ENCODE results near the gene RASGRP1.
A peak's percentile ranks its signal among the peaks of the same experiment; 100 is the strongest.

RASGRP1 gene

DNA sequence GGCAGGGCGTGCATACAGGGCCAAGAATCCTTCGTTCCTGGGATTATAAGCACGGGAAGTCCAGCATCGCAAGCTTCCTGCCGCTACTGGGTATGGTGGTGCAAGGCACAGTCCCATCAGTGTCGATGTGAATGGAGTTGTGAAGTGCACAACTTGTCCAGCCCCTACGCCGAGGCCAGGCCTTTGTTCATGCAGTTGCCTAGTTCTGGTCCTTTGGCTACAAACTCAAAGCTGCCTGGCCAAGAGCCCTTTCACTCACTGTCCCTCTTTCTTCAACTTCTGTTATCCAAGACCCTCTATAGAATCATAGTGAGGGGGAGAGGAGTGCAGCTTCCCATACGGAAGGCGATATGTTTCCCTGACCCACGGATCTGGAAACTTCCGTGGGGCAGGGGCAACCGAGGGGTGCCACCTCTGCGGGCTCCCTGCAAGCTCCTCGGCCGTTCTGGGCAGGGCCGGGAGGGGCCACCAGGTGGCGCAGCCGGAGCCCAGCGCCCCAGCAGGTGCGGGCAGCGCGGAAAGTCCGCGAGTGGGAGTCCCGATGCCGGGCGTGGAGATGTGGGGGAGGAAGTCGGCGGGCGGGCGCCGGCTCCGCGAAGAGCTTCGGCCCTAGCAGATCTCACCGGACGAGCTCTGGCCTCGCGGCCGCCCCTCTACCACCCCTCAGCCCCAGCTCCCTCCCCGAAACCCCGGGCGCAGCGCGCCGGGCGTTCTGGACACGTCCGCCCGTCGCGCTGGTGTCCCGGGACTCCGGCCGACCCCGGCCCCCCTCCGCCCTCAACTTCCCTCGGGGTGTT, 693 bp downstream of the RASGRP1 start:
- peak; percentile 1 to 42 for DNase-seq

DNA sequence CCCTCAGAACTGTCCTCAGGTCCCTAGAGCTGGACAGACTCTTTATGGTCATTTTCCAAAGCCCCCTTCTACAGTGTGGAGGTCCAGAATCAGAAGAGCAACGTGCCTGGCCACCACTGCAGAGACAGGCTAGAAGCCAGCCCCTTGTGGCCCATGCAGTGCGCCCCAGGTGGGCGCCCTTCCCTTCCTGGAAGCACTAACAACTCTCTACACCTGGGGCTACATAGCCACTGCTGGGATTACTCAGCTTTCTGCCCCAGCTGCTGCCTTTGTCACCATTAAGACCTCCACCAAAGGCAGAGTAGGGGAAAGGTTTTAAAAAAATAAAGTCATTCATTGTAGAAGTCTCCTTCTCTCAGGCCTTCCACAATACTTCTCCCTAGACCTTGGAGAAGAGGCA, 2.3 kb downstream of the RASGRP1 start:
- DNase-seq: no peak

DNA sequence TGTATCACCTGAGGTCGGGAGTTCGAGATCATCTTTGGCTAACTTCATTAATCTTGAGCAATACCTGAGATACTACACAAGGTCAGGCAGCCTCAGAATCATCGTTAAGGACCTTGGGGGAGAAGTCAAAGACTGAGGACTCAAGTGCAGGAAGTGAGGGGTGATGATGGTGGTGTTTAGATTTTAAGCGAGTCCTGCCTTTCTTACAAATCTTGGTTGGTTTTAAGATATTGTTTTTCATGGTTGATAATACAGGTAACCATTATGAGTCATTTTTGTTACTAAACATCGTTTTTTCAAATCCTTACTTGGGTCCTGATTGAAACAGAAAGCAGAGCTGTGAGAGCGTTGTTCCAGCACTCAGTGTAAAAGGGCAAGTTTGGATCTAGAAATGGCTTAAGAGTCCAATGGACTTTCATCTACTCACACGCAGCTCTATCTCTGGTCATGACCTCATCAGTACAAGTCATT, 4.1 kb downstream of the RASGRP1 start:
- DNase-seq: no peak

DNA sequence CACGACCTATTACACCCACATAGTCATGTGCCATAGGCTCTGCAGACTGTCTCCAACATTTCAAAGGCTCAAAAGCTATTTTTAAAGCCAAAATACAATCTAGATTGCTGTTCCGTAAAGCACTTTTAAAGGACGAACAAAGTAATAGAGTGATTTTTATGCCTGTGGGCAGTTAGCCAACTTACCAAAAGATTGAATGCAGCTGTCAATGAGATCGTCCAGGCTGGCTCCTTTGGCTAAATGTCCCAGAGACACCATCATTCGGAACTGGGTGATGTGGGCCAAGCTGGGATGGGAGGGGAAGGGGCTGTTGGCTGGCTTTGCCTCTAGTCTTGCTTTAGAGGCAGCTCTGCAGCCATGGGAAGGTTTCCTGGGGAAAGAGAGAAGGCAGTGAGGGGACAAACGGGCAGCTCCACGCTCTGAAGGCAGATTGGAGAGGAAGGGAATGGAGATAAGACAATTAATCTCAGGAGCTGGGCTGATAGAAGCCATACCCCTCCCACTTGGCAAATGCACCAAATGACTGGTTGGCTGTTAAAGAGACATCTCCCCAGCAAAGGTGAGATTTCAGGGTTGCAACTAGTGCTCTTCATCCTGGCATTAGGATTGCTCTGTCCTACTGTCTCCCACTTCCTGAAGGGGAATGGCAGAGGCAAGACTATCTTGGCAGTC, 4.8 kb downstream of the RASGRP1 start:
- no peak for DNase-seq

DNA sequence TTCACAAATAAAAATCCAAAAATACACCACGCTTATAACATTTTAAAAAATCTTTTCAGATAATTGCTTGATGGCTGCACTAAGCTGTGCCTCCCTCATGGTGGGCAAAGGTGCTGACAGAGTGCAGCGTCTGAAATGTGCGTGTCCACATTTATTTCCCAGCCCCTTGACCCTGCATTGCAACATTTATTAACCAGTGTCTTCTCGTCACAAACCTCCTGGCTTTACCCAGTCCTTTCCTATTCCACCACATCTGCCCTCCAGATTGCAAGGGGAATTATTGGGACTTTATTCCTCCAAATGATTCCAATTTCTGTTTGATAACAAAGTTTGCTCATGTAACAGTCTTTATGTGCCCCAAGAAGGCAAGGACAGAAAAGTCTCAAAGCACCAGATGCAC, 5.5 kb downstream of the RASGRP1 start:
- no peak for DNase-seq

DNA sequence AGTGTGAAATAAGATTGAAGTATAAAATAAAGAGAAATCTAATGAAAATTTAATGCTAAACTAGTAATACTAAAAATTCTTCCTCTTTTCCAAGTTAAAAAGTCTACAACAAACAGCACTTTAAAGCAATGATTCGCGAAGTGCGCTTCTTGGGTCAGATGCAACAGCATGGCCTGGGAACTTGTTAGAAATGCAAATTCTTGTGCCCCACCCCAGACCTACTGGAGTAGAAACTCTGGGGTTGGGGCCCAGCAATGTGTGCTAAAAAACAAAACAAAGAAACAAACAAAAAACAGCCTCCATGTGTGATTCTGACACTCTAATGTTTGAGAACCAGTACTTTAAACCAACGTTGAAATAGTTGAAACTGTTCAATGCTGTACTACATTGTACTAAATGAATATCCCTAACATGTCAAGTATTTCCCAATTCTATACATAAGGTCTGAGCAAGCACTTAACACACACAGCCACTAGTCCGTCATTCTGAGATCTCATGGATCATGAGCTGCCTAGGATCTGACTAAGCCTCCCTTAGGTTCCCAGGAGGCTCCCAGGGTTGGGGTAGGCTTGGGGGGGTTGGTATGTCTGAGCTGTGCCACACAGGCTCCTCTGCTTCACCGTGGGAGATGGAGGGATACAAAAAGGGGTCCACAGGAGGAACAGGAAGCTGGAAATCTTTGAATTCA, 6.1 kb downstream of the RASGRP1 start:
- DNase-seq: no peak

DNA sequence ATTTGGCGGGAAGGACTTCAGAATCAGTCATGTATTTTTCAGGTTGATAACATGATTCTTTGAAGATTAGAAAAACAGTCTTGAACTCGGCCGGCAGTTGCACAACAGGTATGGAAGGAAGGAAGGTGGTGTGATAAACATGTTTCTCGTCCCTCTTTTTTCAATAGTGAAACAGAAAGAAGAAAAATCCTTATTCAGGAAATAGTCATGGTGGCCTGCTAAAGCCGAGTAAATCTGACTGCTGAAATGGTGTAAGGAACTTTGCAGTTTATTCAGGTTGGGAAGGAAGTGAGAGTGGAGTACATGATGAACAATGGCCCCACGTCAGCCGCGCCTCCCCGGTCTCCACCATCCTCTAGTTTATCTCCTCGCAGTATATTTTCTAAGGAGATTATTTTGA, 6.7 kb downstream of the RASGRP1 start:
- DNase-seq: no peak

DNA sequence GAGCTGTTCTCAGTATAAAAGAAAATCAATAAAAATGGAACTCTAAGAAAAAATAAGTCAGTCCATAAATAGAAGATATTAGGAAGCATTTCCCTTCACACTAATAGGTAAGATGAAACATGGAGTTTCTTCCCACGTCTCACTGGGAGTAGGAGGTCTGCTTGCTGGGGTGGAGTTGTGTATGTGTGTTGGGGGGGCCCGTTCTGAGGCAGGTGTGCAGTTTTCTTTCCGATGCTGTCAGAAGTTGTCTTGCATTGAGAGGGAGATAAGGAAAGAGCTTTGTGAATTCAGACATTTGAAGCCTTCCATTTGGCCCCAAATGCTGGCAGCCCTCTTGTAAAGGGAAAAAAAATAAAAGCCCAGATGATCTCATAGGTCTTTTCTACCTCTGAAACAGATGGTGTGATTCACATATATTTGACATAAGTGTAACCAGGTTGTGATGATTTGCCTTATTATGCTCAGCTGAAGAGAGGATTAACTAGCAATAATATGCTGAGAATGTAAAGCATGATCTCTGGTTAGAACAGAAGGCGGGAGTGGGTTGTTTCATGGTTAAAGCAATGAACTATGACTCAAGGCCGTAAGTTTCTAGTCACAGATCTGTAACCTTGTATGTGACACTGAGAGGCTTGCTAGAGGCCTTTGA, 8.8 kb downstream of the RASGRP1 start:
- DNase-seq: no peak

DNA sequence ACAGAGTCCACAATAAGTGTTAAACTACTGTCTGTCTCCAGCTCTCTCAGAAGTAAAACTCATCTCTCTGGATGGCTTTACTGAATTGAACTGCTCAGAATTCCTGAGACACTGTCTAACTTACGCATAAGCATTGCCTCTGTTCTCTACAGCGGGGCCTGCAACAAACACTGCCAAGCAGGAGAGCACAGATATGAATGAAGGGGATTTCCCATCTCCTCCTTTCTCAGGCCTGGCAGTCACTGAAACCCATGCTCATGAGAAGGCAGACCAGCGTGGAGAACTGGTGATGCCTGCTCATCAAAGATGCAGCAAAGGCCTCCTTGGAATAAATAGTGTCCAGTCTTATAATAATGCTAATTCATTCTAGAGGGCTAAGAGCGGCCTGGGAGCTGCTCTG, 10.3 kb downstream of the RASGRP1 start:
- no peak for DNase-seq

DNA sequence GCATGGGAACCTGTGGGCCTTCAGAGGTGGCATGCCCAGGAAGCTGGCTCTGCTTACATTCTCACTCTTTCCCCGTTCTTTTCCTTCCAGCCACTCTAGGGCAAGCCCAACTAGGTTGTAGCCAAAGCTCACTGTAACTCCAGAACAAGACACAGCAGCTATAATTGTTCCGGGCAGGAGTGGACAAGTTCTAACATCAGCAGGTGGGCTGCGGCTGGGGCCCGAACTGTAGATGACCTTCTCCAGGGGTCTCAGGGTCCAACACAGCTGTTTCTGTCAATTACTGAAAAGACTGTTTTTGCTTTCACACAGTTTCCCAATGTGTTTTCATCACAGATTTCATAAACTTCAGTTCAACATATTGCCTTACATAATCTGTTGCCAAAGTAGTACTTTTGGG, 11.5 kb downstream of the RASGRP1 start:
- no peak for DNase-seq

DNA sequence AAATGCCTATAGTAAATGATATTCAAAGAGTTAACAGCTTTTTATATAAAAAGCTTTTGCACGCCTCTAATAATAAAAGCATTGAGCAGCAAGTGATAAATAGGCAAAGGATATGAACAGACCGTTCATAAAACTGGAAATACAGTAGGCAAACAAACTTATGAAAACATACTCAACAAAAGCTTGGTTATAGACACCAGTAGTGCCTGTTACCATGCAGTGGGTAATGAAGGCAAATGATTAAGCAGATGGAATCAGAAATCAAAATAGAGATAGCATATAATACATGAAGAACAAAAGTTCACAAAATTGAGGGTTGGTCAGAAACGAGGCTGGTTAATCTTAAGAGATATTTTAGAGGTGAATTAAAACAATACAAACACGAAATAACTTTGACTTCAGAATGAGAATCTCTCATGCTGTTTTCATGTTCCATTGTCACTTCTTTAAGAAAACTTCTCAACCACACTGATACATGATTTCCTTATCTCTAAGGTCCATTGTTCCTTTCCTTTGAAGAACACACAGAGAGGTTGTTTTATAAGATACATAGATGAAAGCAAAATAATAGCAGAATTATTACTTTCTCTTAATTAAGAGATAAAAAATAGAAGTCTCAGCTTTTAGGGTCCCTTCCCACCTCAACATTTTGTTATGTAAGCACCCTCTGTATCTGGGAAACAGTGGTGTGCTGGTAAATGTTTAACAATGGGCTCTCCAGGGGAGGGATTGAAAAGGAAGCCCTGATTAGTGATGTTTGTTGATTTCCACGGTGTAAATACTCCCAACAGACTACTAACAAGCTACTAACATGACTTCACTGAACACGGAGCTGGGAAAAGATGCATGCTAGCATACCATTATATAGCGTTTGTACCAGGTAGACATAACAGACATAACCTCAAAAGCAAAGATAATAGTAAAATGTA, 12.6 kb downstream of the RASGRP1 start:
- DNase-seq: no peak

DNA sequence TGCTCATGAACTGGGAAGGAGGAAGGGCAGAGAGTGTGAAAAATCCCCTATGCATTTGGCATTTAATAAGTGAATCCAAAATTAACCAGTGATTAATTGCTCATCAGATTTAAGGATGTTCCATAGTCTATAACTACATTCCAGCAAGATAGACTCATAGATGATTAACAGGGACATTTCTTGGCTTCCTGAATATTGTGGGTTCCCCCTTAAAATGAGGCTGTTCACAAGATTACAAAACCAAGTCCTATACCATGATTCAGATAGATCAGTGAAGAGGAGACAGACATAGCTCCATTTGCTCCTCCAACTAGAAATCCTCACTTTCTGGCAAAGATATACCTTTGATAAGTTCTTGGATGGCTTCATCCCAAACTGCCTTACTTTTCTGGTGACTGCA, 15.4 kb downstream of the RASGRP1 start:
- no peak for DNase-seq

DNA sequence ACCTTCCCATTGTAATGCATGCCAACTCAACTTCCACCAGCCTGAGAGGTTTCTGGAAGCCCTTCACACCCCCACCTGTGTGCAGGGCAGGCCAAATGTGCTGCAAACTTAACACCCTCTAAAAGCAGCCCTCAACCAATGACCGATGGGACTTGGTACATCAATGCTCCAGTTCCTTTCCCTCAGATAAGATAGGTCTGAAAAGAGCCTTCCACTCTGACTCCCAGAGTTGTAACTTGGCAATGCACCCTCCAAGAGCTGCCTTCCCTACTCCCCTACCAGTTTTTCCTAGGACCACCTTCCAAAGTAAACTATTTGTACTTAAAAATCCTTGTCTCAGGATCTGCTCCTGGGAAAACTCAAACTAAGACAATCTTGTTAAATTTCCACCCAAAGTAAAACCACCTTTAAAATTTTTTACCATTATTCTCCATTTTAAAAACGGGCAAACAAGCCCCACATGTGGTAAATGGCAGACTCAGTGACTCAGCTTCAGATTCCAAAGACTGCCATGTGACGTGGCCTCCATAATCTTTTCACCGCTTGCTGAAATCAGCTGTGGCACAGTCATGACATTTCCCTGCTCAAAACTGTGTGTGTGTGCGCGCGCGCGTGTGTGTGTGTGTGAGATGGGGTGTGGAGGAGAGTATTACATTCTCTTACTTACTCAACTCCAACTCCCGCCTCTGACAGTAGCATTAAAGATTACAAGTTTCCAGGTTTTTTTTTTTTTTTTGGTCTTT, 17.2 kb downstream of the RASGRP1 start:
- DNase-seq: no peak

DNA sequence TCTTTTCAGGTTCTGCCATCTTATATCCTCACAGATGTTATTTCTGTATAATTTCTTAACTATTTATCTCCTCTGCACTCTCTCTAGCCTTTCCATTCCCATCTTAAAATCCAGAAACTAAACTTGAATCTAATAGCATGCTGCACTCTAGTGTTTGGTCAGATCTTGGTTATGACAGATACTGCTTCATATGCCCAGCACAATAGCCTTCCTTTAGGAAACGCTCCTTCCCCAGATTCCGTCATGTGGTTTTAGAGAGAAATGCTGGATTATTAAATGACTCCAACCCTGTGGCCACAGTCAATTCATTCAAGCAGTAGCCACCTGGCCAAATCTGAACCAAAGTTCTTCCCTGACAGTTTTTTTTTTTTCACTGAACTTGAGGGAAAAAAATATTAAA, 19.4 kb downstream of the RASGRP1 start:
- no peak for DNase-seq

DNA sequence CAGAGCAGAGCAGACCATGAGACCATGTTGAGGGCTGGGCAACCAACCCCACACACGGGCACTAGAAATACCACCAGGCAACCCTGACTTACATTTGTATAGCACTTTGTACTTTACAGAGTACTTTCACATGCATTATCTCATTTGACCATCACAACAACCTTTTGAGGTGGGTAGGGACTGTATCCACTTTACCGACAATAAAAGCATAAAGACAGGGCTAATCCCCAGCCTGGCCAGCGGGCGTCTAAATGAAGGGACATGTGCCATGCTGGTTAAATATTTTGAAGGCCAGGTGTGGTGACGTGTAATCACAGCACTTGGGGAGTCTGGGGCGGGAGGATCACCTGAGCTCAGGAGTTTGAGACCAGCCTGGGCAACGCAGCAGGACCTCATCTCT, 23.6 kb downstream of the RASGRP1 start:
- no peak for DNase-seq

DNA sequence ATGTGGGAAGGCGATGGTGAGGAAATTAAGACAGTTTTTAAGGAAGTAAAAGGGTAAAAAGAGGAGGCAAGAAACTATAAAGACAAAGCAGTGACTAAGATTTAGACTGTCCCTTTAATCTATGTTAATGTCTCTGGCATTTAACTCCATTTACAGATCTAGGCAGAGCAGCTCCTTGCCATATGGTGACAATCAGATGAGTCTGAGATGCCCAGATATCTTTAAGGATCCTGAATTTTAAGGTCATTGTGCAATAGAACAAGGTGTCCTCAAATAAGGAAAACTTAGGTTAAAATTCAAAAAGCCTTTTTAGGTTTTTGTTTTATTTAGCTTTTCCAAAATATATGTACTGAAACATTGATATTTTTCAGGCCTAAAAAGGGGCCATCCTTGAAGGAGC, 24.1 kb downstream of the RASGRP1 start:
- DNase-seq: no peak

DNA sequence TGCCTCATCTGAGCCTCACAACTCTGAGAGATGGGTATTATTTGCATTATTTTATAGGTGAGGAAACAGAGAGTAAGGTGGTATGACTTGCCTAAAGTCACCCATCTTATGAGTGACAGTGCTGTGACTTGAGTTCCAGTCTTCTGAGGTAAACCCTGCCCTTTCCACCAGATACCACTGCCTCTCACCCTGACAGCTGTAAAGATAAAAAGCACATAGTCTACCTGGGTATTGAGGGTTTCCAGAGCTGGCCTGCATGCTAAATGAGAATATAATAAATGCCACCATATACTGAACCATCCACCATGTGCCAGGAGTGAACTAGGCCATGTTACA, 25.6 kb downstream of the RASGRP1 start:
- DNase-seq: no peak

DNA sequence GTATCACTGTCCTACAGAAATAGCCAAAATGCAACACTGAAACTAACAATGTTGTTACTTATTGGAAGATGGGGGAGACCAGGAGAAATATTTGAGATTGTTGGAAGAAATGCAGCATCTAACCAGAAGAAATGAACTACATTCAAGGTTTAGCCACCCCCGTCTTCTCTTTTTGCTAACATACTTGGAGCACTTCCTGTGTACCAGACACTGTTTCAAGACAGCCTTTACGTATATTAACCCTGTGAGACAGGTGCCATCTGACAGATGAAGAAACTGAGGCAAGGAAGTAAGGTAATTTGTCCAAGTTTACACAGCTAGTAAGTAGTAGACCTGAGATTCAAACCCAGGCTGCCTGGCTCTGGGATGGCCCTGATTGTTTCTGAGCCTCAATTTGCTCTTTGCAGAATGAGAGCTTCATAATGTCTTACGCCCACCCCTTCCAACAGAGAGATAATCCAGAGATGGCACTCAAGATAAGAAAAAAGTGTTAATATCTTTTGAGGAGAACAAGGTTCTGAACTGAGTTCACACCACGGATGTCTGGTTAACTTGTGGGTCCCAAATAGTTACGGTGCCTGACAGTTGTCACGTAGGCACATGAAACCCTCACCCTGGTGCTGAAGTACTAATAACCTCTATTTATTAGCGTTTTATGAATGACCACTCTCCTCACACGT, 26.1 kb downstream of the RASGRP1 start:
- DNase-seq: no peak

DNA sequence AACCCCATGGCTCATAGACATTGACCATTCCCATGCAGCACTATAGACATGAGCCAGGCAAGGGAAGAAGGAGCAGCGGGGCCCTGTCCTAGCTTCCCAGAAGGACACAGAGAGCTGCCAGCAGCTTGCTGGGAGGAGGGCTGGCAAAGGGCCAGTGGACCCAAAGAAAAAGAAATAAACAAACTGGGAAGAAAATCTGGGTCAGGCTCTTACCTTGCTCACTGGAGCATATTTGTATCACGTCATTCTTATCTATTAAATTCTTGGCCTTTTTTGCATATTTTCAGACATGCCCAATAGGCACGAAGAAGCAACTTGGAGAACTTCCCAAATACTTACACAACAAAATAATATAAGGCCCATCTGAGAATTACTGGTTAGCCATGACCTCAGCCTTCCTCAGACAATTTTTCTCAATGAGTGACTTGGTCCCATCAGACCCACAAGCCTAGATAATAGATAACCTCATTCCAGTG, 28.4 kb downstream of the RASGRP1 start:
- DNase-seq: no peak

DNA sequence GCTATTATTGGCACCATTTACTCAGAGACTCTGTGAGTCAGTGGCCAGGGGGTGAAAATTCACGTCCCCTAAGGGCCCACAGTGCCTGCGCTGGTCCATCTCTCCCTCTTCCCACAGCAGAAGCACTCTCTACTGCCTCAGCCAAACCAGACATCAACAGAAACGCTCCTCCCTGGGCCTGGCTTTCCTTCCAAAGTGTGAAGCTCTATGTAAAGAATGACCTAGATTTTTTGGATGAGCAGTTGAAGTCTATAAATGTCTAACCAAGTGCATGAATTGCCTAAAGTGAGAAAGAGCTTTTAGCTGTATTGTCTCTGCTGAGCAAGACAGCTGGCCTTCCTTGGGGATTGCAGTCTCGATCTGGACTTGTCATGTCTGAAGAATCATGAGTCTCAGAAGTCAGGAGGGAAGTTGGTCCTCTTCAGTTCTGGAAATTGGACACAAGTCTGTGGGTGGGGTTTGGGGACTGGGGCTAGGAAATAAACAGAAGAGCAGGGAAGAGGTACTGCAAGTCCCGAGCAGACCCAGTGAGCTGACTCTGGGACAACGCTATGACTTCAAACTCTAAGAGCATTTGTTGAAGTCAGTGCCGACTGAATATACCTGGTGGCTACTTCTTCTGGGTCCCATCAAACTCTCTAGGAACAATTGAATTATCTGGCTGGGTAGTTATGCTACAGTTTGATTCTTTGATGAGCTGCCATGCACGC, 29.0 kb downstream of the RASGRP1 start:
- no peak for DNase-seq

Measured in NCI-H1930 (cell line).